GM18519 (cell line): ENCODE measurements around the gene SEC61B.
"Not testable (repeated sequence)": the region's sequence is repeated elsewhere in the genome, so short reads cannot be mapped to it uniquely, and the experiment has no call there.

Experiments
- ATAC-seq: cut with Tn5 transposase; IDR thresholded peaks from one replicate; pipeline ENCODE4 v1.9.1; 2021; ENCODE audit warnings: mild to moderate bottlenecking, moderate library complexity; ENCODE audit not compliant: unreplicated experiment, low FRiP score

SEC61B gene

GRCh38 chr9:99235926-99236634 is 14.0 kb downstream of the SEC61B start:
- peak; percentile 91 for ATAC-seq

GRCh38 chr9:99237356-99237755 is 15.3 kb downstream of the SEC61B start:
- ATAC-seq = no peak

- not testable (repeated sequence) for ATAC-seq
These were observed 15.8 kb downstream of the SEC61B start for GRCh38 chr9:99237849-99238248.

GRCh38 chr9:99238331-99238730 is 16.2 kb downstream of the SEC61B start:
- no peak for ATAC-seq

GRCh38 chr9:99239341-99240060 is 17.4 kb downstream of the SEC61B start:
- ATAC-seq = no peak

- no peak for ATAC-seq
These were observed 19.0 kb downstream of the SEC61B start for GRCh38 chr9:99241106-99241505.

GRCh38 chr9:99244344-99245260 is 22.5 kb downstream of the SEC61B start:
- peak; percentile 95 for ATAC-seq

- no peak for ATAC-seq
These were observed 27.5 kb downstream of the SEC61B start for GRCh38 chr9:99249619-99250018.

- no peak for ATAC-seq
These were observed 29.1 kb downstream of the SEC61B start for GRCh38 chr9:99251157-99251556.

GRCh38 chr9:99253134-99253533 is 31.1 kb downstream of the SEC61B start:
- ATAC-seq = peak; percentile 34

GRCh38 chr9:99253772-99254431 is 31.8 kb downstream of the SEC61B start:
- peak; percentile 78 for ATAC-seq

GRCh38 chr9:99255651-99256050 is 33.6 kb downstream of the SEC61B start:
- ATAC-seq = no peak

- no peak for ATAC-seq
These were observed 35.8 kb downstream of the SEC61B start for GRCh38 chr9:99257723-99258389.

- ATAC-seq = peak; percentile 74
These were observed 37.3 kb downstream of the SEC61B start for GRCh38 chr9:99259231-99259918.

- no peak for ATAC-seq
These were observed 39.8 kb downstream of the SEC61B start for GRCh38 chr9:99261923-99262322.

GRCh38 chr9:99262949-99263418 is 40.9 kb downstream of the SEC61B start:
- no peak for ATAC-seq

- no peak for ATAC-seq
These were observed 42.1 kb downstream of the SEC61B start for GRCh38 chr9:99264070-99264680.

- no peak for ATAC-seq
These were observed 43.6 kb downstream of the SEC61B start for GRCh38 chr9:99265691-99266090.
